Activated CD4-positive, alpha-beta memory T cell treated with anti-CD3 and anti-CD28 coated beads, Interleukin-2, amount 10 ng/mL, durations not matched to agents 7 days and 5 days (primary cell): ENCODE measurements around the gene NUDT8. TPM values are rescaled to one million over a fixed set of nuclear protein-coding genes. Genes with fewer than 3 reads are reported as not detected.
"Not testable (repeated sequence)": the region's sequence is repeated elsewhere in the genome, so short reads cannot be mapped to it uniquely, and the experiment has no call there.

Experiments
- CTCF ChIA-PET: fragments of 350-600 bp; sonication (Branson Sonifier 250); formaldehyde crosslinking; loops from one replicate; lab custom pipeline; 2021; ENCODE audit warnings: antibody characterized with exemption, inconsistent platforms; lab: Charles Lee
- POLR2A ChIA-PET: fragments of 350-600 bp; sonication (Branson Sonifier 250); formaldehyde crosslinking; loops from one replicate; lab custom pipeline; 2021; ENCODE audit warnings: antibody characterized with exemption; lab: Charles Lee
- DNase-seq: peaks from one replicate; pipeline ENCODE4 v3.0.0-alpha.2; 2020
- H3K27ac Mint-ChIP-seq: one replicate; pipeline ENCODE4 v1.8.0; 2021; ENCODE audit warnings: mild to moderate bottlenecking, mixed read lengths
- H3K27me3 Mint-ChIP-seq: one replicate; pipeline ENCODE4 v1.8.0; 2021; ENCODE audit warnings: mixed read lengths
- H3K36me3 Mint-ChIP-seq: one replicate; pipeline ENCODE4 v1.8.0; 2021; ENCODE audit warnings: low read depth, mixed read lengths
- H3K4me1 Mint-ChIP-seq: one replicate; pipeline ENCODE4 v1.8.0; 2021; ENCODE audit warnings: mixed read lengths
- H3K4me3 Mint-ChIP-seq: one replicate; pipeline ENCODE4 v1.8.0; 2021; ENCODE audit warnings: mild to moderate bottlenecking, mixed read lengths
- H3K9me3 Mint-ChIP-seq: one replicate; pipeline ENCODE4 v1.8.0; 2021; ENCODE audit warnings: mixed read lengths
- total RNA-seq, 2 experiments: library from RNA; stranded (reverse); gene quantifications; one replicate each; pipeline ENCODE4 v1.2.3, GENCODE V29; 2021

Gene NUDT8
- total RNA-seq, 2 experiments from 2014 or later, result 9.3 to 10.8 TPM

DNA sequence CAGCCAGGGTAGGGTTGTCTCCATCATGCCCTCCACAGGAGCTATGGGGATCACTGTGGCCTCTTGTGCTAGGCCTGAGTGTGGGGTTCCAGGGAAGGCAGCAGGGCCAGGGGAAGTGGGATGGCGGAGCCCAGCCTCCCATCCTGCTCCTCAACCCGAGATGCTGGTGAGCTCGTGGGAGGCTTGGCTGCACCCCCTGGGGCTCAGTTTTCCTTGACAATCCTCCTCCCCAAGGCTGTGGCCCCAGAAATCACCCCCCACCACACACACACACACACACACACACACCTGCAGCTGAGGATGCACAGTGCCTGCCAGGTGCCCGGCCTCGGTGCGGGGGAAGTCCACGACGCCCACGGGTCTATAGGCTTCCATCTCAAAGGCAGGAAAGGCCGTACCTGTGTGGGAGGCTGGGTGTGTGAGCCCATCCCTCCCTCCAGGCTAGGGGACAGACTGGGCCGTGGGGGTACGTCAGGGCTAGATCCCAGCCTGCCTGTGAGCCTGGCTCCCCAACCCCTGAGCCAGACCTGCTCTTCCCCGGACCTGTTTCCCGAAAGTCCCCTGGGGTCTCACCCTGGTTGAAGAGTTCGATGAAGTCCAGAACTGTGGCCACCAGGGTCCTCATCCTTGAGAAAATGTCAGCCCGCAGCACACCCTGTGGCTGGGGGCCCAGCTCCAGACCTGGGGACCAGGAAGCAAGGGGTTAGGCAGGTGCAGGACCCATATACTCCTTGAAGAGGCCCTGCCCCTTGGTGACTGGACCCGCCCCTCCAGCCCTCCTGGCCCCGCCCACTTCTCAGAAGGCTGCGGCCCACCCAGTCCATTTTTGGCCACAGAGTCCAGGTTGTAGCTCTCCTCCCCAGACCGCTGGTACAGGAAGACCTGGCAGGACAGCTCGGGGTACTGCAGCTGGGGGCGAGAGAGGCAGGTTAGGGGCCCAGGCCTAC lies 15.0 kb upstream of the NUDT8 start:
- Mint-ChIP-seq H3K36me3 (no peaks in the 10 kb centered on the region), H3K27ac (no peak overlapping the region), H3K9me3 (no peaks in the 10 kb centered on the region), H3K4me1 (peaks cover 33% of the 10 kb centered on the region), H3K4me3 (no peak overlapping the region), H3K27me3 (peaks cover 3% of the 10 kb centered on the region)
- POLR2A ChIA-PET, result interaction anchor here (1.1 to 1.6 kb wide), 2 partner anchors 10 to 13 kb away, joined by 3 to 5 read pairs; no protein-coding TSS in a partner anchor
- CTCF ChIA-PET, result interaction anchor here (0.7 to 1.9 kb wide), 2 partner anchors 14 kb away, joined by 3 to 4 read pairs; no protein-coding TSS in a partner anchor
- DNase-seq, result no peak

DNA sequence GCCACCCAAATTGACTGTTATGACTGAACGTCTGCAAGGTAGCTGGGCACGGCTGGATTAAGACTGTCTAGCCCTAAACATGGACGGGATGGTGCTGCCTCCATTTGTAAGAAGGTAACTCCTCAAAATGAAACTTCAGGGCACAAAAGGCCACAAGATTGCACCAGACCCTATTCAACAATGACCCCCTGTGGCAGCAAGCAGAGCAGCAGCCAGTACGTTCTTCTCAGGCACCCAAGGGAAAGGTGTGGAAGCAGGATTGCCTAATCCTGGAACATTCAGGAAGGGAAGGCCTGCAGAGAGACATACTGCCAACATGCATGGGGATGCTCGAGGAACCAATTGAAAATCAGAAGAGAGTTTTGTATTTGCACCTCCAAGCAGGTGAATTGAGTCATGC lies 14.3 kb upstream of the NUDT8 start:
- Mint-ChIP-seq H3K4me1 (peaks cover 26% of the 10 kb centered on the region), H3K36me3 (no peaks in the 10 kb centered on the region), H3K27ac (no peak overlapping the region), H3K4me3 (no peak overlapping the region), H3K27me3 (peaks cover 3% of the 10 kb centered on the region), H3K9me3 (no peaks in the 10 kb centered on the region)
- ChIA-PET CTCF (interaction anchor here (0.7 to 1.9 kb wide), 2 partner anchors 14 to 15 kb away, joined by 3 to 4 read pairs; no protein-coding TSS in a partner anchor), POLR2A (no interaction called here)
- no peak for DNase-seq

DNA sequence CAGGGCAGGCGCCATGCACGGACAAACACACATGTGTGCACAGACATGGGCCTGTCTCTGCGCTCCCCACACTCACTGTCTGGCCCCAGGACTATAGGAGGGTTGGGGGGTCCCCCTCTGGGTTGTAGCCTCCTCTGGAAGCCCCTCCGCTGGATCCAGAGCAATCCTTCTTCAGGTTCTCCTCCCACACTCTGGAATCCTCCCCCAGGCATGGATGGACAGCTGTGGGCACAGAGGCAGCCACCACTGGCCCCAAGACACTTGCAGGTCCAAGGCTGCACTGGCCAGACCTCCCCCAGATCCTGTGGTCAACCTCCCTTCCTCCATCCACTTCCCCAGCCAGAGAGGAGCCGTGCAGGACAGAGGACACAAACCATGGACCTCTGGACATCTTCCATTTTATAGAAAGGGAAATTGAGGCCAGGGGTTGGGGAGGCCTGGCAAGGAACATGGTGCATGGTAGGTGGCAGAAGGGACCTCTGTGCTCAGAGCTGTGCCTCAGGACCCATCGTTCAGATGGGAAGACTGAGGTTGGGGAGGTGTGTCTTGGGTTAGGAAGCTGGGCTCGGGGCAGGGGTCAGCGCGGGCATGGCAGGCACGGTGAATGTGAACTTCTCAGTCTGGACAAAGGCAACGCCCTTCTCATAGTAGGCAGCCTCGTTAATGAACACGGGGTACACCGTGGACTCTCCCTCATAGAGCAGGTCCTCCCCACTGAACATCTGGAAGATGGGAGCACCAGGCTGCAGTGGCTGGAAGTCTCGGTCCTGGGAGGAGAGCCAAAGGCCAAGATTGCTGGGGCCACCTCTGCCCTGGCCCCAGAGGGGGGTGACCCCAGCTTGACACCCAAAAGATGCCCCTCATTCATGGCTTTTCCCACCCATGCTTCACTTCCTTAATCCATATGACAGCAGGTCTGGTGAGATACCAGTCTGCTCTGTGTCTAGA lies 12.7 kb upstream of the NUDT8 start:
- POLR2A ChIA-PET, result interaction anchor here (0.6 kb wide), 1 partner anchor 70 kb away, joined by 3 read pairs; no protein-coding TSS in a partner anchor
- DNase-seq, result no peak
- Mint-ChIP-seq H3K4me1 (peaks cover 18% of the 10 kb centered on the region), H3K36me3 (no peaks in the 10 kb centered on the region), H3K27ac (no peak overlapping the region), H3K9me3 (no peaks in the 10 kb centered on the region), H3K27me3 (peaks cover 3% of the 10 kb centered on the region), H3K4me3 (no peak overlapping the region)
- CTCF ChIA-PET, result interaction anchor here (0.9 kb wide), 1 partner anchor 17 kb away, joined by 3 read pairs; no protein-coding TSS in a partner anchor

DNA sequence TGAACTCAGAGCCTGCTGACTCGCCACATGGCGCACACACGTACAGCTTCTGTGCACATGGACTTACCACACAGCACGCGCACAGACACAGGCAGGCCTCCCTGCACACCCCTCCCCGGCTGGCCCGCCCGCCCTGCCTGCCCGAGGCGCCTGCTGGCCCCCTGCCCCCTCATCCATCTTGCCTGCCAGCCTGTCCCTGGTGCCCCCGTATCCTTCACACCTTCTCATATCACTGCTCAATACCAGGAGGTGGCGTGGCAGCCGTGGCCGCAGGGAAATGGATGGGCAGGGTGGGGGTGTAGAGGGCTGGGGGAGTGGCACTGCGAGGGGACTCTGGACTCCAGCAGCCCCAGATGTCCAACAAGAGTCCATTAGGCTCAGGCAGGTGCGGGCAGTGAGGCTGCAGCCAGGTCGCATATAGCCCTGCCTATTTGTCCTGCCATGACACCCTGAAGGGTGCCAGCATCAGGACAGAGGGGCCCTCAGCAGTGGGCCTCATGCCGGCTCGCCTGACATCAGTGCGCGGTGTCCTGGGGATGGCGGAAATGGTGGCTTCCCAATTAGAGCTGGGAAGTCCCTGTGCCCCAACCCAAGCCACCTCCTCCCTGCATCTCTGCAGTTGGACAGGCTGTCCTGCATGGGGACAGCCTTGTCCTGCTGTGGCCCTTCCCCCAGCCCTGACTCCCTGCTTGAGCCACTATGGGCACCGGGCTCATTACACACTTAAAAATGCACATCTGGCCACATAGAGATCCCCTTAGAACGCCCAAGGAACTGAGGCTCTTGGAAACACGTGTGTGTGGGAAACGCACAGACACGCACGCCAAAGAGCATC lies 11.8 kb upstream of the NUDT8 start:
- ChIA-PET CTCF (no interaction called here), POLR2A (no interaction called here)
- no peak overlapping the region for H3K4me3 Mint-ChIP-seq
- no peak overlapping the region for H3K27ac Mint-ChIP-seq
- peaks cover 19% of the 10 kb centered on the region for H3K4me1 Mint-ChIP-seq
- no peaks in the 10 kb centered on the region for H3K36me3 Mint-ChIP-seq
- H3K9me3 Mint-ChIP-seq, result no peaks in the 10 kb centered on the region
- no peak for DNase-seq
- H3K27me3 Mint-ChIP-seq, result peaks cover 3% of the 10 kb centered on the region

DNA sequence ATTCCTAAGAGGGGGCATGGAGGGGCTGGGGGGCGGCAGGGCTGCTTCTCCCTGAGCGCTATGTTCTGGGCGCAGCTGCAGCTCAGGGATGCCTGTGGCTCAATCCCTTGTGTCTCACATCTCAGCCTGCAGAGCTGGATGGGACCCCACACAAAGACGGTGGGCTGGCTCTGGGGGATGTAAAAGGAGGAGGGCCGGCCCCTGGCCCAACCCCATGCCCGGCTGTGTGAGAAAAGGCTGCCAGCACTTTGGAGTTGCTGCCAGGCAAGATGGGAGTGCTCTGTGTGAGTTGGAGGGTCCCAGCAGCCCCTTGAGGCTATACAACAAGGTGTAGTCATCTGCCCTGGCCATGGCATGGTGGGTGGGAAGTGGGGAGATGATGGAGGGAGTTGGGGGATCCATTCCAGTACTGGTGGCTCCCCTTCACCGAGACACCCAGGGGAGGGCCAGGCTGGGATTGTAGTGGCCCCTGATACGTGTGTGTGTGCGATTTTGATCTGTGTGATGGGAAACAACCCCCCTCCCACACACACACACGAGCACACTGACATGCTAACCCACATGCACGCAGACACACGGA lies 11.1 kb upstream of the NUDT8 start:
- Mint-ChIP-seq H3K36me3 (no peaks in the 10 kb centered on the region), H3K27me3 (no peaks in the 10 kb centered on the region), H3K27ac (no peak overlapping the region), H3K4me1 (peaks cover 12% of the 10 kb centered on the region), H3K9me3 (no peaks in the 10 kb centered on the region), H3K4me3 (no peak overlapping the region)
- CTCF ChIA-PET, result interaction anchor here (0.5 kb wide), 1 partner anchor 847 kb away, joined by 3 read pairs; no protein-coding TSS in a partner anchor
- no peak for DNase-seq
- POLR2A ChIA-PET, result no interaction called here

DNA sequence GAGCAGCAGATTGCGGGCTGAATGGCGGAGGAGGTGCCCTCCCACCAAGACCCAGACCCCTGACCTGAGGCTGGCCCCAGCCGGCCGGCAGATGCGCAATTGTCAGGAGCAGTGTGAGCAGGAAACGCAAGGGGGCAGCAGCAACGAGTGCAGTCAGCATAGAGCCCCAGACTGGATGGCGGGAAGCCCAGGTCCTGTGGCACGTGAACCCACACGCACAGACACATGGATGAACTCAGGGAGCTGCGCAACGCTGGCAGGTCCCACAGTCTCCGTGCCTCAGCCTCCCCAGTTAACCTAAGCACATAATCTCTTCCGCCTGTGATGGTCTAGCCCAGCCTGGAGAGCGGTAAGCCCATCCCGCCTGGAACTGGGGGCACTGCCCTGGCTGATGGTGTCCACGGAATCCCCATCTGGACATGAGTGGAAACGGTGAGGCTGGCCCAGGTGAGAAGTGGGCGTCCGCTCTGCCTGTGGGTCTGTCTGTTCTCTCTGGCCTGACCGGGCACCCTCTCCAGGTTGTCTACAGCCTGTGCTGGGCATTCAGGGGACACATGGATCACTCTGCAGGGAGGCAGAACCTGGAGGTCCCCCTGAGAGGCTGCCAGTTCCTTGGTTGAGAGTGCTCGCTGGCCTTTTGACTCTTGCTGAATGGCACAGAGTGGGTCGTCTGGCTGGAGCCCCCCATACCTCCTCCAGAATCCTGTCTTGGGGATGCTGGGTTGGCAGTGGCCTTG lies 10.5 kb upstream of the NUDT8 start:
- Mint-ChIP-seq H3K4me3 (no peak overlapping the region), H3K36me3 (no peaks in the 10 kb centered on the region), H3K27ac (no peak overlapping the region), H3K9me3 (no peaks in the 10 kb centered on the region), H3K27me3 (no peaks in the 10 kb centered on the region), H3K4me1 (peaks cover 9% of the 10 kb centered on the region)
- ChIA-PET POLR2A (no interaction called here), CTCF (interaction anchor here (0.5 kb wide), 1 partner anchor 846 kb away, joined by 3 read pairs; no protein-coding TSS in a partner anchor)
- DNase-seq, result peak; percentile 67

DNA sequence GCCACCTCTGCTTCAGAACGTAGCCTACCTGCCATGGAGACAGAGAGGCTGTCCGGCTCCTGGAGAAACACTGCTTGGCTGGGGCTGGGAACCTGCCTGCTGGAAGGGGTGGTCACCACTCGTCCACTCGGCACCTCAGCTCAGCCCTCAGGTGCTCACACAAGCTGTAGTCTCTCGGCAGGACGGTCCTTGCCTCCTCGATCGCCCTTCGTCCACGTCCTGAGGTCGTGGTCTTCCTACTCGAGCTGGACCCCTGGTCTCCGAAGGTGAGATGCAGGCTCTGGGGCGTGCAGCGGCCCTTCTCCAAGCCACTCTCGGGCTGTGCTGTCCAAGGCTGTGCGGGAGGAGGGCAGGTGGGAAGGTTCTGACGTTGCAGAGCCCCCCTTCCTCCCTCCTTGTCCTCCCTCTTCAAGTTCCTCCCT lies 9.7 kb upstream of the NUDT8 start, which contains the start of gene TBX10:
TBX10 (minus strand) TSS at position 326 of the 422 bp plus-strand sequence; CDS start at position 35, 291 bp downstream.
- POLR2A ChIA-PET, result interaction anchor here (1.0 kb wide), 1 partner anchor 9 kb away, joined by 3 read pairs; the partner anchor contains the start of gene NUDT8
- Mint-ChIP-seq H3K36me3 (no peaks in the 10 kb centered on the region), H3K4me1 (peaks cover 9% of the 10 kb centered on the region), H3K27ac (no peak within 1 kb of the TSS), H3K4me3 (no peak within 1 kb of the TSS), H3K9me3 (no peaks in the 10 kb centered on the region), H3K27me3 (no peaks in the 10 kb centered on the region)
- CTCF ChIA-PET, result no interaction called here
- DNase-seq, result no peak

DNA sequence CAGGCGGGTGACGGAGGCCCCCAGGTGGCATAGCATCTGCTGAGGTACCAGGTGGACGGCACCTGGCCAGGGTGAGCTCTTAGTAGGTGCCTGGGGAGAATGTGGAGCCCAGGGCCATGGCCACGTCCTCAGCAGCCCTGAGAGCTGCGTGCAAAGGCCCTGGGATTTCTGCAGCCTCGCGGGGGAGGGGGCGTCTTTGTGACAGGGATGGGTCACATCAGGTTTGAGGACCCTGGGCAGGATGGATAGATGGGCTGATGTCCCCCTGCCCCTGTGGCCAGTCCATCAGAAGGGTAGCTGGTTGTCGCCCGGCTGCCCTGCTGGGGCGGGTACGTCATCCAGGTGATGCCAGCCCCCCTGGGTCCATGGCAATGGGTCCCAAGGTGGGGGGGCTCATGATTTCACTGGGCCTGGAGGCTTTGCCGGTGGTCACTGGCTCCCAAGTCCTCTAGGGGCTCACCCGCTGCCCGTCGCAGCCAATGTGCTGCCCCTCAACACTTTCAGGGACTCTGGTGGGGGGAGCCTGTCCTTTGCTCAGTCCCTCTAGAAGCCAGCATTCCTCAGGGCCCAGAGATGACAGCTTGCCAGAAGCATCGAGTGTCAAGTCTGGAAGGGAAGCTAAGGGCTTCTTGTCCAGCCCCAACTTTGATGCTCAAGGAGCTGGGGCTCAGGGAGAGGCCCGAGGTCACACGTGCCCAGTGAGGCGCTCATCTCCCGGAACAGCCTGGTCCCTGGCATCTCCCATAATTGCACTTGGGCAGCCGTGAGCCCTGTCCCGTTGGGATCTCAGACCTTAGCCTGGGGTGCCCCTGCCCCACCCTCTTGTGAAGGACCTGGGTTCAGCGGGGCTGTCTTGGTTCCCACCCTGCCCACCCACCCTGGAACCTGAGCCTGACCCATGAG lies 9.0 kb upstream of the NUDT8 start:
- POLR2A ChIA-PET, result interaction anchor here (0.6 to 1.0 kb wide), 2 partner anchors 9 to 12 kb away, joined by 3 read pairs; partner anchors contain the start of gene NUDT8
- no peak for DNase-seq
- H3K4me3 Mint-ChIP-seq, result no peak overlapping the region
- no peaks in the 10 kb centered on the region for H3K36me3 Mint-ChIP-seq
- no peak overlapping the region for H3K27ac Mint-ChIP-seq
- CTCF ChIA-PET, result no interaction called here
- H3K9me3 Mint-ChIP-seq, result no peaks in the 10 kb centered on the region
- H3K4me1 Mint-ChIP-seq, result peaks cover 9% of the 10 kb centered on the region
- no peaks in the 10 kb centered on the region for H3K27me3 Mint-ChIP-seq

DNA sequence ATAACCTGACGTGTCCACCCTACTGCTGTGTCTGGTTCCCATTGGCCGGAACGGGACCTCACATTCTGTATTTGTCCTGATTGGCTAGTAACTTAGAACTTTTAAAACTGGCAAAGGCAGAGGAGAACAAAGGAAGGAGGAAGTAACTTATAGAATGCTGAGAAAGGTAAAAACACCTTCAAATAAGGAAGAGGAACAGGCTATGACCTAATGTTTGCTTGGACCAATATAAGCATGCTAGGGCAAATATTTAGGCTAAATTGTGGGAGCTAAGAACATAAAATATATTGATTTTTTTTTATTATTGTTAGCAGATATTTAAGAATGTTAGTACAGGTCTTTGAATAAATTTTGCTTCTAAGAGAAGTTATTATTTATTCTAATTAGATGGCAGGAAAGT lies 7.7 kb upstream of the NUDT8 start:
- H3K27ac Mint-ChIP-seq, H3K4me3 Mint-ChIP-seq, H3K9me3 Mint-ChIP-seq, H3K27me3 Mint-ChIP-seq, DNase-seq, H3K36me3 Mint-ChIP-seq, CTCF ChIA-PET, H3K4me1 Mint-ChIP-seq, POLR2A ChIA-PET: not testable (repeated sequence)

DNA sequence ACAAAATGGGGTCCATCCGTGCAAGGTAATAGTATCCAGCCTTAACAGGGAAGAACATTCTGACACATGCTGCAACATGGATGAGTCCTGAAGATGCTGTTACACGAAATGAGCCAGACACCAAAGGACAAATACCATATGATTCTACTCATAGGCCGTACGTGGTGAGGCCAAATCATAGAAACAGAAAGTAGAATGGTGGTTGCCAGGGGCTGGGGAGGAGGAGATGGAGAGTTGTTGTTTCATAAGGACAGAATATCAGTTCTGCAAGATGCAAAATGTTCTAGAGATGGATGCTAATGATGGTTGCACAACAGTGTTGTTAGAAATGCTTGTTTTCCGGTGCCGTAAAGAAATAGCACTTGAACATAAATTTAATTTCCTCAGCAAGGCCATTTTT lies 7.2 kb upstream of the NUDT8 start:
- Mint-ChIP-seq H3K36me3 (no peaks in the 10 kb centered on the region), H3K27me3 (no peaks in the 10 kb centered on the region), H3K4me1 (peaks cover 9% of the 10 kb centered on the region), H3K9me3 (no peaks in the 10 kb centered on the region), H3K4me3 (no peak overlapping the region), H3K27ac (no peak overlapping the region)
- ChIA-PET POLR2A (interaction anchor here (1.6 kb wide), 1 partner anchor 23 kb away, joined by 3 read pairs; no protein-coding TSS in a partner anchor), CTCF (interaction anchor here (1.0 to 1.4 kb wide), 2 partner anchors 13 to 18 kb away, joined by 3 to 4 read pairs; no protein-coding TSS in a partner anchor)
- no peak for DNase-seq
